ENCODE measurements around the gene SARNP.

Gene SARNP

GRCh38 chr12:55809274-55809673, 8.2 kb downstream of the SARNP start:
- Histone ChIP-seq H3K27ac (ENCODE audit: insufficient read depth in 1 of 2, low read depth in 1 of 2, low read length in 2 of 2, poor library complexity in 1 of 2, severe bottlenecking in 2 of 2) (no peak overlapping the region), H3K4me3 (ENCODE audit: control insufficient read depth in 1 of 7, extremely low read depth in 1 of 7, insufficient read depth in 4 of 7, low read depth in 2 of 7, low read length in 6 of 7) (no peak overlapping the region), H3K9me3 (ENCODE audit: control extremely low read depth in 1 of 5, control insufficient read depth in 4 of 5, insufficient read depth in 2 of 5, low read depth in 1 of 5, low read length in 4 of 5) (no peaks in the 10 kb centered on the region), H3K4me1 (ENCODE audit: control extremely low read depth in 1 of 4, control insufficient read depth in 4 of 4, insufficient read depth in 4 of 4, low read length in 3 of 4) (no peaks in the 10 kb centered on the region), H3K36me3 (ENCODE audit: control insufficient read depth in 4 of 4, insufficient read depth in 4 of 4, low read length in 3 of 4) (peaks cover 0 to 31% (median 14%) of the 10 kb centered on the region in 4 experiments), H3K27me3 (replicated peaks in 2 of 5; ENCODE audit: control insufficient read depth in 4 of 5, insufficient read depth in 5 of 5, low read length in 4 of 5) (no peaks in the 10 kb centered on the region)
- CTCF ChIA-PET: interaction anchor here (0.6 to 1.6 kb wide), 6 partner anchors 9 to 21 kb away, joined by 3 to 6 read pairs (median 4); partner anchors contain the start of gene DNAJC14
- POLR2A ChIA-PET: no interaction called here
- no peak for DNase-seq
- WGBS (ENCODE audit: insufficient coverage): 100% methylated on average over 4 of the region's 5 CpGs

DNA sequence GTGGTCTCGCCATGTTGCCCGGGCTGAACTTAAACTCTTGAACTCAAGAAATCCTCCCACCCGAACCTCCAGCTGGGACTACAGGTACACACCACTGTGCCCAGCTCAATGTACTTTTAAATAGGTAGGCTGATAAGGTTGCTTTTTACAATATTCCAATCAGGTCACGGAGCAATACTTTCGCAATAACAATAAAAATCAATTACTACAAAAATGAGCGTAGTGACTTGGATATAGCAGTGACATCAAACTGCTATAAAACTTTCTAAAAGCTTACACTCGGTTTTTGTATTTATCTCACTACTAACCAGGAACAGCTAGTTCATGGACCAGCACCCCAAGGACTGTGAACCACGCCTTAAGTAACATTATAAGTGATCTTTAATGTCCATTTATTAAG, 10.5 kb downstream of the SARNP start:
- WGBS (ENCODE audit: insufficient coverage): 100% methylated on average over 2 of the region's 8 CpGs
- Histone ChIP-seq H3K9me3 (ENCODE audit: control extremely low read depth in 1 of 5, control insufficient read depth in 4 of 5, insufficient read depth in 2 of 5, low read depth in 1 of 5, low read length in 4 of 5) (no peaks in the 10 kb centered on the region), H3K36me3 (ENCODE audit: control insufficient read depth in 4 of 4, insufficient read depth in 4 of 4, low read length in 3 of 4) (peaks cover 2 to 40% (median 17%) of the 10 kb centered on the region in 4 experiments), H3K4me1 (ENCODE audit: control extremely low read depth in 1 of 4, control insufficient read depth in 4 of 4, insufficient read depth in 4 of 4, low read length in 3 of 4) (no peaks in the 10 kb centered on the region), H3K27ac (ENCODE audit: insufficient read depth in 1 of 2, low read depth in 1 of 2, low read length in 2 of 2, poor library complexity in 1 of 2, severe bottlenecking in 2 of 2) (no peak overlapping the region), H3K27me3 (replicated peaks in 2 of 5; ENCODE audit: control insufficient read depth in 4 of 5, insufficient read depth in 5 of 5, low read length in 4 of 5) (no peaks in the 10 kb centered on the region), H3K4me3 (ENCODE audit: control insufficient read depth in 1 of 7, extremely low read depth in 1 of 7, insufficient read depth in 4 of 7, low read depth in 2 of 7, low read length in 6 of 7) (no peak overlapping the region)
- ChIA-PET CTCF (interaction anchor here (1.2 to 2.1 kb wide), 4 partner anchors 8 to 68 kb away, joined by 3 to 6 read pairs (median 4); partner anchors contain the start of genes ORMDL2 and SARNP), POLR2A (interaction anchor here (0.7 kb wide), 1 partner anchor 12 kb away, joined by 3 read pairs; no protein-coding TSS in a partner anchor)
- no peak for DNase-seq

DNA sequence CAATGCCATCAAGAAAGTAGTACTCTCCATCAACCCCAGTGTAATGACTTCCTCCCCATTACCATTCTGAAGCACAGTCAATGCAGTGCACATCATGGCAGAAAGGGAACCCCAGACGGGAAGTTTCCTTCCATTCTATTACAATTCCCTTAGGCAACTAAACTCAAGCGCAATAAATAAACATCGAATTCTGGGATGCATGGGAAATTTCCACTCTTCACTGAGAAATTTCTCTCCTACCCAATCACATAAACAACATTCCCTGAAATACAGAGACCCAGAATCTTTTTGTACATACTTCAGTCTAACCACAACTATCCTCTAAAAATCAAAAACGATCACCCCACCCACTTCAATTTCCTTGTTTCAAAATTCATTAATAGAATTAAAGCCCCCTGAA, 20.0 kb downstream of the SARNP start:
- DNase-seq: no peak
- H3K9me3 ChIP-seq (ENCODE audit: control extremely low read depth in 1 of 5, control insufficient read depth in 4 of 5, insufficient read depth in 2 of 5, low read depth in 1 of 5, low read length in 4 of 5): no peaks in the 10 kb centered on the region
- H3K27me3 ChIP-seq (replicated peaks in 2 of 5; ENCODE audit: control insufficient read depth in 4 of 5, insufficient read depth in 5 of 5, low read length in 4 of 5): no peaks in the 10 kb centered on the region
- ChIA-PET POLR2A (no interaction called here), CTCF (interaction anchor here (0.9 to 5.5 kb wide), 18 partner anchors 8 to 141 kb away, joined by 3 to 76 read pairs (median 5); partner anchors contain the start of genes CD63, GDF11, ORMDL2 and SARNP)
- H3K4me3 ChIP-seq (ENCODE audit: control insufficient read depth in 1 of 7, extremely low read depth in 1 of 7, insufficient read depth in 4 of 7, low read depth in 2 of 7, low read length in 6 of 7): no peak overlapping the region
- WGBS (ENCODE audit: insufficient coverage): 93% methylated on average over 3 of the region's 4 CpGs
- H3K36me3 ChIP-seq (ENCODE audit: control insufficient read depth in 4 of 4, insufficient read depth in 4 of 4, low read length in 3 of 4): peaks cover 43 to 81% (median 61%) of the 10 kb centered on the region in 4 experiments
- no peak overlapping the region for H3K27ac ChIP-seq (ENCODE audit: insufficient read depth in 1 of 2, low read depth in 1 of 2, low read length in 2 of 2, poor library complexity in 1 of 2, severe bottlenecking in 2 of 2)
- no peaks in the 10 kb centered on the region for H3K4me1 ChIP-seq (ENCODE audit: control extremely low read depth in 1 of 4, control insufficient read depth in 4 of 4, insufficient read depth in 4 of 4, low read length in 3 of 4)

DNA sequence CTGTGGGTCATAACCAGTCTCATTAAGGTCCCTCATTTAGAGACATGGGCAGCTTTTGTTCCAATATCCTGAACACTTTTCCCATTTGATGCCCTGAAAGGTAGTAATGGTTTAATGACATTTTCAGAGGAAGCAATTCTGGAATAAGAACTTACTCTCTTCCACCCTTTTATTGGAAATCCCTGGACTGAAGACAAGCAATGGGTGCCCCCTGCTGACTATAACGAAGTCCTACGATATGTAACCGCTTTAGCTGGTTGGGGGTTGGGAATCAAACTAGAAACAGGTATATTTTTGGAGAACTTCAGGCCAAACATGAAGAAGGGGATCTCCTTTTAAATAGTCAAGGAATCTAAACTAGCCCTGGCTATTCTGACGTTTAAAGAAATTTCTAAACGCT, 20.5 kb downstream of the SARNP start:
- no peaks in the 10 kb centered on the region for H3K27me3 ChIP-seq (replicated peaks in 2 of 5; ENCODE audit: control insufficient read depth in 4 of 5, insufficient read depth in 5 of 5, low read length in 4 of 5)
- H3K27ac ChIP-seq (ENCODE audit: insufficient read depth in 1 of 2, low read depth in 1 of 2, low read length in 2 of 2, poor library complexity in 1 of 2, severe bottlenecking in 2 of 2): no peak overlapping the region
- ChIA-PET CTCF (interaction anchor here (0.9 to 5.5 kb wide), 16 partner anchors 9 to 180 kb away, joined by 3 to 76 read pairs (median 5); partner anchors contain the start of genes CD63 and GDF11), POLR2A (no interaction called here)
- H3K36me3 ChIP-seq (ENCODE audit: control insufficient read depth in 4 of 4, insufficient read depth in 4 of 4, low read length in 3 of 4): peaks cover 43 to 82% (median 62%) of the 10 kb centered on the region in 4 experiments
- H3K4me3 ChIP-seq (ENCODE audit: control insufficient read depth in 1 of 7, extremely low read depth in 1 of 7, insufficient read depth in 4 of 7, low read depth in 2 of 7, low read length in 6 of 7): no peak overlapping the region
- H3K9me3 ChIP-seq (ENCODE audit: control extremely low read depth in 1 of 5, control insufficient read depth in 4 of 5, insufficient read depth in 2 of 5, low read depth in 1 of 5, low read length in 4 of 5): no peaks in the 10 kb centered on the region
- H3K4me1 ChIP-seq (ENCODE audit: control extremely low read depth in 1 of 4, control insufficient read depth in 4 of 4, insufficient read depth in 4 of 4, low read length in 3 of 4): no peaks in the 10 kb centered on the region
- 78% methylated on average over 5 of the region's 5 CpGs for WGBS (ENCODE audit: insufficient coverage)
- DNase-seq: peak; percentile 56 to 70 (median 64)

DNA sequence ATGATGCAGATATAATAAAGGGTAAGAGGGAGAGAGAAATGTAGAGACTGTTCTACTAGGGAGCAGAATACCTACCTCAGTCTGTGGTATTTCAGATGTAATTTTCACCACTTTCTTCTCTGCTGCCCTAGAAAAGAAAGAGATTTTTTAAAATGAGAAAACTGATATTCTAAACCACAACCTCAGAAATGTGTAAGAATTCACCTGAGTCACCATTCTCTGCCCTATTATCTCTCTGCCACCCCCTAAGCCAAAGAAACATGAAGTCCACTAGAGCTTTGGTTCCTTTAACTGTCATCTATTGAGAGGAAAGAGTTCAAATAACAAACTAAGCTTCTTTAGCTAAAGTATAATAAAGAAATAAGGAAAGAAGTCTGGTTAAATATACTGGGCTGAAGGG, 21.6 kb downstream of the SARNP start:
- no peak overlapping the region for H3K27ac ChIP-seq (ENCODE audit: insufficient read depth in 1 of 2, low read depth in 1 of 2, low read length in 2 of 2, poor library complexity in 1 of 2, severe bottlenecking in 2 of 2)
- no peaks in the 10 kb centered on the region for H3K4me1 ChIP-seq (ENCODE audit: control extremely low read depth in 1 of 4, control insufficient read depth in 4 of 4, insufficient read depth in 4 of 4, low read length in 3 of 4)
- H3K27me3 ChIP-seq (replicated peaks in 2 of 5; ENCODE audit: control insufficient read depth in 4 of 5, insufficient read depth in 5 of 5, low read length in 4 of 5): no peaks in the 10 kb centered on the region
- peaks cover 40 to 78% (median 61%) of the 10 kb centered on the region in 4 experiments for H3K36me3 ChIP-seq (ENCODE audit: control insufficient read depth in 4 of 4, insufficient read depth in 4 of 4, low read length in 3 of 4)
- ChIA-PET POLR2A (no interaction called here), CTCF (interaction anchor here (1.0 to 5.5 kb wide), 13 partner anchors 9 to 181 kb away, joined by 3 to 76 read pairs (median 6); partner anchors contain the start of genes CD63 and GDF11)
- DNase-seq: no peak
- H3K9me3 ChIP-seq (ENCODE audit: control extremely low read depth in 1 of 5, control insufficient read depth in 4 of 5, insufficient read depth in 2 of 5, low read depth in 1 of 5, low read length in 4 of 5): no peaks in the 10 kb centered on the region
- H3K4me3 ChIP-seq (ENCODE audit: control insufficient read depth in 1 of 7, extremely low read depth in 1 of 7, insufficient read depth in 4 of 7, low read depth in 2 of 7, low read length in 6 of 7): no peak overlapping the region

DNA sequence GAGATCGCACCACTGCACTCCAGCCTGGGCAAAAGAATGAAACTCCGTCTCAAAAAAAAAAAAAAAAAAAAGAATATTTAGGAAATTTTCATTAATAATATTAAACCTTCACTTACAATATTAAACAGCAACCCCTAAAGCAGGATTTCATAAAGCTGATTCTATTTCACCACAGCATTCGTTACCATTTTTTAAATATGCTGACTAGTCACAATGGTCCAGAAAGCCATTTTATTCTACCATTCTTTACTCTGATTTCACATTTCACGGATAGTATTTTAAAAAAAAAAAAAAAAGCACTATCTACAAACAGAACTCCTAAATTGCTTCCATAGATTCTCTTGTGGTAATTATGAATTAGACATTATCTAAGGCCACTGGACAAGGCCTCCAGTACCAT, 27.6 kb downstream of the SARNP start:
- H3K36me3 ChIP-seq (ENCODE audit: control insufficient read depth in 4 of 4, insufficient read depth in 4 of 4, low read length in 3 of 4): peaks cover 30 to 83% (median 60%) of the 10 kb centered on the region in 4 experiments
- H3K27me3 ChIP-seq (replicated peaks in 2 of 5; ENCODE audit: control insufficient read depth in 4 of 5, insufficient read depth in 5 of 5, low read length in 4 of 5): no peaks in the 10 kb centered on the region
- ChIA-PET POLR2A (no interaction called here), CTCF (interaction anchor here (1.1 to 1.6 kb wide), 4 partner anchors 9 to 47 kb away, joined by 3 to 5 read pairs (median 4); partner anchors contain the start of gene GDF11)
- 100% methylated on average over 1 of the region's 4 CpGs for WGBS (ENCODE audit: insufficient coverage)
- no peak overlapping the region for H3K27ac ChIP-seq (ENCODE audit: insufficient read depth in 1 of 2, low read depth in 1 of 2, low read length in 2 of 2, poor library complexity in 1 of 2, severe bottlenecking in 2 of 2)
- no peaks in the 10 kb centered on the region for H3K9me3 ChIP-seq (ENCODE audit: control extremely low read depth in 1 of 5, control insufficient read depth in 4 of 5, insufficient read depth in 2 of 5, low read depth in 1 of 5, low read length in 4 of 5)
- no peak for DNase-seq
- no peaks in the 10 kb centered on the region for H3K4me1 ChIP-seq (ENCODE audit: control extremely low read depth in 1 of 4, control insufficient read depth in 4 of 4, insufficient read depth in 4 of 4, low read length in 3 of 4)
- H3K4me3 ChIP-seq (ENCODE audit: control insufficient read depth in 1 of 7, extremely low read depth in 1 of 7, insufficient read depth in 4 of 7, low read depth in 2 of 7, low read length in 6 of 7): no peak overlapping the region

- Histone ChIP-seq H3K4me3 (ENCODE audit: control insufficient read depth in 1 of 7, extremely low read depth in 1 of 7, insufficient read depth in 4 of 7, low read depth in 2 of 7, low read length in 6 of 7) (no peak overlapping the region), H3K36me3 (ENCODE audit: control insufficient read depth in 4 of 4, insufficient read depth in 4 of 4, low read length in 3 of 4) (peaks cover 33 to 84% (median 59%) of the 10 kb centered on the region in 4 experiments), H3K4me1 (ENCODE audit: control extremely low read depth in 1 of 4, control insufficient read depth in 4 of 4, insufficient read depth in 4 of 4, low read length in 3 of 4) (no peaks in the 10 kb centered on the region), H3K9me3 (ENCODE audit: control extremely low read depth in 1 of 5, control insufficient read depth in 4 of 5, insufficient read depth in 2 of 5, low read depth in 1 of 5, low read length in 4 of 5) (no peaks in the 10 kb centered on the region), H3K27ac (ENCODE audit: insufficient read depth in 1 of 2, low read depth in 1 of 2, low read length in 2 of 2, poor library complexity in 1 of 2, severe bottlenecking in 2 of 2) (no peak overlapping the region), H3K27me3 (replicated peaks in 2 of 5; ENCODE audit: control insufficient read depth in 4 of 5, insufficient read depth in 5 of 5, low read length in 4 of 5) (no peaks in the 10 kb centered on the region)
- ChIA-PET POLR2A (no interaction called here), CTCF (interaction anchor here (0.9 to 2.0 kb wide), 9 partner anchors 8 to 69 kb away, joined by 3 to 5 read pairs (median 3); partner anchors contain the start of genes GDF11 and RDH5)
- WGBS (ENCODE audit: insufficient coverage): 100% methylated on average over 1 of the region's 2 CpGs
- no peak for DNase-seq
Measured at GRCh38 chr12:55789171-55789570, 28.4 kb downstream of the SARNP start.

Data from common myeloid progenitor, CD34-positive (primary cell).